Endodermal cell (in vitro differentiated cells): ENCODE data around the gene CCDC146. TPM values are rescaled to one million over a fixed set of nuclear protein-coding genes. Genes with fewer than 3 reads are reported as not detected.

Experiments used
- DNase-seq: peaks from one replicate; pipeline ENCODE4 v3.0.0-alpha.2; 2017
- H3K27ac ChIP-seq: 2 replicates; pipeline ENCODE4 v1.5.1; 2013; ENCODE audit warnings: mild to moderate bottlenecking, low read depth, low read length, moderate library complexity
- H3K27me3 ChIP-seq: 2 replicates; pipeline ENCODE4 v1.6.1; 2013; ENCODE audit warnings: mild to moderate bottlenecking, low read length, moderate library complexity; ENCODE audit not compliant: insufficient read depth, control insufficient read depth, poor library complexity, severe bottlenecking
- H3K36me3 ChIP-seq: 2 replicates; pipeline ENCODE4 v1.7.0; 2013; ENCODE audit warnings: mild to moderate bottlenecking, low read length, moderate library complexity; ENCODE audit not compliant: control insufficient read depth, insufficient read depth
- H3K4me1 ChIP-seq: one replicate; pipeline ENCODE4 v1.7.0; 2013; ENCODE audit warnings: low read length; ENCODE audit not compliant: control insufficient read depth, insufficient read depth
- H3K4me3 ChIP-seq: 2 replicates; pipeline ENCODE4 v1.5.1; 2013; ENCODE audit warnings: mild to moderate bottlenecking, low read length, moderate library complexity
- H3K9ac ChIP-seq: 2 replicates; pipeline ENCODE4 v1.6.1; 2013; ENCODE audit warnings: mild to moderate bottlenecking, low read length, moderate library complexity; ENCODE audit not compliant: poor library complexity, severe bottlenecking; ENCODE audit errors: extremely low read depth
- H3K9me3 ChIP-seq: 2 replicates; pipeline ENCODE4 v1.6.1; 2013; ENCODE audit warnings: mild to moderate bottlenecking, low read length, moderate library complexity; ENCODE audit not compliant: control insufficient read depth
- H3K27ac Mint-ChIP-seq: 2 replicates; pipeline ENCODE4 v1.8.0; 2020; ENCODE audit warnings: mixed read lengths
- H3K27me3 Mint-ChIP-seq: 2 replicates; pipeline ENCODE4 v1.8.0; 2021; ENCODE audit warnings: mild to moderate bottlenecking, mixed read lengths; ENCODE audit not compliant: insufficient read depth
- H3K36me3 Mint-ChIP-seq: 2 replicates; pipeline ENCODE4 v1.8.0; 2020; ENCODE audit warnings: low read depth, mixed read lengths
- H3K4me1 Mint-ChIP-seq: 2 replicates; pipeline ENCODE4 v1.8.0; 2020; ENCODE audit warnings: mixed read lengths
- H3K4me3 Mint-ChIP-seq: 2 replicates; pipeline ENCODE4 v1.8.0; 2020; ENCODE audit warnings: mild to moderate bottlenecking, moderate library complexity, mixed read lengths
- H3K9me3 Mint-ChIP-seq: 2 replicates; pipeline ENCODE4 v1.8.0; 2020; ENCODE audit warnings: mild to moderate bottlenecking, mixed read lengths
- CTCF ChIP-seq: fragments of 200-600 bp; sonication (generic); conservative IDR thresholded peaks from 2 replicates; pipeline ENCODE4 v1.5.0; 2021; ENCODE audit warnings: antibody characterized with exemption, mild to moderate bottlenecking
- WGBS, 2 experiments: methylation state at CpG; one replicate each; pipeline versions ENCODE4 v1.1.5 to v1.1.7; 2013; ENCODE audit warnings: missing lambda C conversion rate in 2 of 2, mixed read lengths in 1 of 2; ENCODE audit not compliant: insufficient coverage in 1 of 2, insufficient read length in 1 of 2; 5-methylcytosine and 5-hydroxymethylcytosine counted together
- total RNA-seq, 2 donors: library from RNA; stranded (reverse); fragmentation: NEBNext Ultra II Directional in 1 of 2; extraction: Animal tissue kit (Norgen Biotek cat#: 25700) in 1 of 2; gene quantifications; 2 replicates in 1 of 2; 3 replicates in 1 of 2; pipeline ENCODE4 v1.2.1, GENCODE V29; 2021

Gene CCDC146
- total RNA-seq, 2 donors from 2014 or later: 2.7 to 5.2 TPM

- Mint-ChIP-seq H3K27me3 (no peaks in the 10 kb centered on the region), H3K4me1 (peaks cover 10% of the 10 kb centered on the region), H3K36me3 (no peaks in the 10 kb centered on the region), H3K27ac (no peak overlapping the region), H3K9me3 (no peaks in the 10 kb centered on the region), H3K4me3 (no peak overlapping the region)
- TF ChIP-seq CTCF: no peak
- Histone ChIP-seq H3K4me3 (no peak overlapping the region), H3K36me3 (no peaks in the 10 kb centered on the region), H3K4me1 (no peaks in the 10 kb centered on the region), H3K27ac (no peak overlapping the region), H3K27me3 (no peaks in the 10 kb centered on the region), H3K9ac (no peak overlapping the region), H3K9me3 (no peaks in the 10 kb centered on the region)
- WGBS, 2 experiments: 100% methylated on average over 1 of the region's 1 CpG; no CpG with 5 or more reads in 1 of the 2 experiments
- no peak for DNase-seq
Measured at GRCh38 chr7:77328669-77329068, 206.3 kb downstream of the CCDC146 start.

DNA sequence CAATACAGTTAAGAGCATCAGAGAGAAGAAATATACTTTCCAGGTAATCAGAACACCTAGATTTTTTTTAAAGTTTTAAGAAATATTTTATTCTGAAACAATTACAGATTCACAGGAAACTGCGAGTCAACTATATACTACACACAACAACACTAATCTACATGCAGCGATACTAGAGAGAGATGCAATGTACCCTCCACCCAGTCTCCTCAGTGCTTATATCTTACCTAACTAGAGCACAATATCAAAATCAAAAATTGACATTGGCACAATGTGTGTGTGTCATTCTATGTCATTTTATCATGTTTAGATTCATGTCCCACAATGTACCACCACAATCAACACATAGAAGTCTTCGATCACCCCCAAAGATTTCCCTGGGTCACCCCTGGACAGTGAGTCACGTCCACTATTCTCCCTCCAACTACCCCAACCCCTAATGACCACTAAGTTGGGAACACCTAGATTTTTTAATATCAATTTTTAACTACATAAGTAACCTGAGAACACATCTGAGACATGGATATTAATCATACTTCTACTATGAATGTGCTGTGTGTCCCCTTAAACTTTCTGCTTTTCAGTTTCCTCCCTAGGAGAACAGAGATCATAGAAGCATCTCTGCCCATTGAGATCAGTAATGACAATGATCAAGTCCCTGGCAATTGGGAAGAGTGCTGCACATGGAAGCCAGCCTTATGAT lies 207.2 kb downstream of the CCDC146 start:
- H3K4me3 ChIP-seq: no peak overlapping the region
- no peak for DNase-seq
- H3K4me1 ChIP-seq: no peaks in the 10 kb centered on the region
- H3K36me3 ChIP-seq: no peaks in the 10 kb centered on the region
- Mint-ChIP-seq H3K4me1 (peaks cover 10% of the 10 kb centered on the region), H3K36me3 (no peaks in the 10 kb centered on the region), H3K27ac (no peak overlapping the region), H3K27me3 (no peaks in the 10 kb centered on the region), H3K4me3 (no peak overlapping the region), H3K9me3 (no peaks in the 10 kb centered on the region)
- no peak overlapping the region for H3K9ac ChIP-seq
- H3K27ac ChIP-seq: no peak overlapping the region
- 94% methylated on average over 4 of the region's 4 CpGs; no CpG with 5 or more reads in 1 of the 2 experiments for WGBS, 2 experiments
- H3K27me3 ChIP-seq: no peaks in the 10 kb centered on the region
- no peak for TF ChIP-seq CTCF
- H3K9me3 ChIP-seq: no peaks in the 10 kb centered on the region

GRCh38 chr7:77330169-77330882 lies 207.9 kb downstream of the CCDC146 start:
- Mint-ChIP-seq H3K9me3 (no peaks in the 10 kb centered on the region), H3K27me3 (no peaks in the 10 kb centered on the region), H3K4me1 (peaks cover 10% of the 10 kb centered on the region), H3K36me3 (no peaks in the 10 kb centered on the region), H3K27ac (no peak overlapping the region), H3K4me3 (no peak overlapping the region)
- H3K4me1 ChIP-seq: no peaks in the 10 kb centered on the region
- WGBS, 2 experiments: 79 to 80% methylated on average over 3 to 6 of the region's 6 CpGs
- no peak overlapping the region for H3K9ac ChIP-seq
- DNase-seq: no peak
- no peaks in the 10 kb centered on the region for H3K9me3 ChIP-seq
- no peak overlapping the region for H3K4me3 ChIP-seq
- no peak for TF ChIP-seq CTCF
- no peaks in the 10 kb centered on the region for H3K27me3 ChIP-seq
- no peak overlapping the region for H3K27ac ChIP-seq
- H3K36me3 ChIP-seq: no peaks in the 10 kb centered on the region
